Activated T-helper 1 cell treated with anti-CD3 and anti-CD28 coated beads, Interleukin-12 subunit alpha, Interleukin-12 subunit beta, Interleukin-2, Interleukin-4 antibody, amounts not matched to agents 30 ng/mL and 10 ng/mL and 1 ng/mL, durations not matched to agents 14 hours and 24 hours and 36 hours (primary cell): ENCODE data around the gene TTC27. TPM values are rescaled to one million over a fixed set of nuclear protein-coding genes. Genes with fewer than 3 reads are reported as not detected.
"Not testable (repeated sequence)": the region's sequence is repeated elsewhere in the genome, so short reads cannot be mapped to it uniquely, and the experiment has no call there.

ENCODE experiments used
- DNase-seq: peaks from one replicate; pipeline ENCODE4 v3.0.0; 2021; ENCODE audit warnings: low spot score
- H3K27ac Mint-ChIP-seq: one replicate; pipeline ENCODE4 v1.8.0; 2021; ENCODE audit warnings: mild to moderate bottlenecking, mixed read lengths
- H3K27me3 Mint-ChIP-seq: one replicate; pipeline ENCODE4 v1.8.0; 2022; ENCODE audit warnings: mild to moderate bottlenecking, moderate library complexity, mixed read lengths; ENCODE audit not compliant: insufficient read depth
- H3K36me3 Mint-ChIP-seq: one replicate; pipeline ENCODE4 v1.8.0; 2021; ENCODE audit warnings: low read depth, mixed read lengths
- H3K4me1 Mint-ChIP-seq: one replicate; pipeline ENCODE4 v1.8.0; 2021; ENCODE audit warnings: low read depth, mixed read lengths
- H3K4me3 Mint-ChIP-seq: one replicate; pipeline ENCODE4 v1.8.0; 2021; ENCODE audit warnings: mild to moderate bottlenecking, moderate library complexity, mixed read lengths
- H3K9me3 Mint-ChIP-seq: one replicate; pipeline ENCODE4 v1.8.0; 2021; ENCODE audit warnings: mixed read lengths
- intact Hi-C: fragments of 100-400 bp; cut with micrococcal nuclease; formaldehyde crosslinking; loops from one replicate; pipeline ENCODE4 v1.15.1; 2024
- total RNA-seq: library from RNA; stranded (reverse); gene quantifications from 2 replicates; pipeline ENCODE4 v1.2.3, GENCODE V29; 2022

The TTC27 gene
- total RNA-seq, 1 donor from 2014 or later, result 41.3 TPM

DNA sequence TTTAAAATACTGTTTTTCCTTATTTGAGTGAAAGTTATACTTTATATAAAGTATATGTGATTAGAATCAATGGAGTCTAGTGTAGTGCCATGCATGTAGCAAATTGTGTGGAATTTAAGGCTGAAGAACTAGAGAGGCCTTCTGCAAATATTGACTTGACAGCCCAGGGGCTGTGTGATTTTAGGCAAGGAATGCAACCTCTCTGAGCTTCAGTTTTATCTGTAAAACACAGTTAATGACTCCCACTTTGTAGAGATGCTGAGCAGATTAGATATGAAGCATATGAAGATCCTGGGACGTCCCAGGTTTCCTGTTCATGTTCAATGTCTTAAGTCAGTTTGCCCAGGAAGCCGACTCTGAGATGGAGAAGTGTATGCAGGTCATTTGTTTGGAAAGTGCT, 235.5 kb downstream of the TTC27 start:
- H3K9me3 Mint-ChIP-seq, result no peaks in the 10 kb centered on the region
- H3K36me3 Mint-ChIP-seq, result no peaks in the 10 kb centered on the region
- peaks cover 17% of the 10 kb centered on the region for H3K27me3 Mint-ChIP-seq
- H3K4me1 Mint-ChIP-seq, result no peaks in the 10 kb centered on the region
- H3K27ac Mint-ChIP-seq, result no peak overlapping the region
- DNase-seq, result no peak
- intact Hi-C loops, result no loop called here
- H3K4me3 Mint-ChIP-seq, result no peak overlapping the region

DNA sequence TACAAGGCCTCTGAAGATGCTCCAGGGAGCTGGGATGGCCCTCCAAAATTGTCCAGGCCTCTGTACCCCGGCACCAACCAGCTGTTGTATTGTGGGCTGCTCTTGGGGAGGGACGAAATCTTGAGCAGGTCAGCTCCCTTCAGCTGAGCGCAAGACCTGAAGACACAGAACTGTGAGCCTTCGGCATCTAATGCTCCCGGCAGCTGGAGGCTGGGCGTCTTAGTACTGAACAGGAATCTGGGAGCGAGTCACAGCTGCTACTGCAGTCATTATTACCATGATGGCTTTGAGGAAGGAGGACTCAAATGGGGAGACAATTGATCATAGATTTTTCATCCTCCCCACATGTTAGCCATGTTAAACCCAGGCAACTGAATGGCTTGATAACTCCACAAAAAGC, 236.0 kb downstream of the TTC27 start:
- intact Hi-C loops, result no loop called here
- no peak for DNase-seq
- H3K4me3 Mint-ChIP-seq, result no peak overlapping the region
- no peak overlapping the region for H3K27ac Mint-ChIP-seq
- H3K36me3 Mint-ChIP-seq, result no peaks in the 10 kb centered on the region
- H3K27me3 Mint-ChIP-seq, result peaks cover 17% of the 10 kb centered on the region
- H3K4me1 Mint-ChIP-seq, result no peaks in the 10 kb centered on the region
- no peaks in the 10 kb centered on the region for H3K9me3 Mint-ChIP-seq

DNA sequence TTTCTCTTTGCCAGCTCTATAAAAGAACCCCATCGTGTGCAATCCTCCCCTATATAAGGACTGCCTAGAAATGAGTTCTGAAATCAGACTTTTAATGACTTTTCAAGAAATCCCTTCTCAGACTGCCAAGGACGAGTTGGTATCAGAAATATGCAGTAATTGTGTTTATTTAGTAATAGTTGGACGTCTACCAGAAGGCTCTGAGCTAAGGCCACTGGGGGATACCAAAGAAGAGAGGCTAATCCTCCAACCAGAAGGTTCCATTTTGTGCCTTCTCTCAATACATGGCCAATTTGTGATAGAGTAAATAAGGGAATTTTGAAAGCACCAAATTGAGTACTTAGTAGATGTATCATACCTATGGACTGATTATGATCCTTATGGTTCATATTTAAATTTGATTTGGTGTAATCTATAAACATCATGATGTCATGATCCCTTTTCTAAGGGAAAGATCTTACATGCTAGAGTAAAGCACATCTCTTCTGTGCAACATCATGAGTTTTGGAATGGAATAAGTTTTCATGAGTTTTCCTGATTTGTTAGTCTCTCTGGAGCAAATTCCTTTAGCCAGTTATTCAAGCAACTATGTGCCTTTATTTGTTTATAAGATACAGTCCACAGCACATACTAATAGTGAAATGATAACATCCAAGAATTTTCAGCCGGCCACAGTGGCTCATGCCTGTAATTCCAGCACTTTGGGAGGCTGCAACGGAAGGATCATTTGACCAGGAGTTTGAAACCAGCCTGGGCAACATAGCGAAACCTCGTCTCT, 236.7 kb downstream of the TTC27 start:
- Mint-ChIP-seq H3K36me3 (no peaks in the 10 kb centered on the region), H3K27ac (no peak overlapping the region), H3K9me3 (no peaks in the 10 kb centered on the region), H3K4me3 (no peak overlapping the region), H3K4me1 (no peaks in the 10 kb centered on the region), H3K27me3 (peaks cover 17% of the 10 kb centered on the region)
- intact Hi-C loops, result no loop called here
- DNase-seq, result no peak

DNA sequence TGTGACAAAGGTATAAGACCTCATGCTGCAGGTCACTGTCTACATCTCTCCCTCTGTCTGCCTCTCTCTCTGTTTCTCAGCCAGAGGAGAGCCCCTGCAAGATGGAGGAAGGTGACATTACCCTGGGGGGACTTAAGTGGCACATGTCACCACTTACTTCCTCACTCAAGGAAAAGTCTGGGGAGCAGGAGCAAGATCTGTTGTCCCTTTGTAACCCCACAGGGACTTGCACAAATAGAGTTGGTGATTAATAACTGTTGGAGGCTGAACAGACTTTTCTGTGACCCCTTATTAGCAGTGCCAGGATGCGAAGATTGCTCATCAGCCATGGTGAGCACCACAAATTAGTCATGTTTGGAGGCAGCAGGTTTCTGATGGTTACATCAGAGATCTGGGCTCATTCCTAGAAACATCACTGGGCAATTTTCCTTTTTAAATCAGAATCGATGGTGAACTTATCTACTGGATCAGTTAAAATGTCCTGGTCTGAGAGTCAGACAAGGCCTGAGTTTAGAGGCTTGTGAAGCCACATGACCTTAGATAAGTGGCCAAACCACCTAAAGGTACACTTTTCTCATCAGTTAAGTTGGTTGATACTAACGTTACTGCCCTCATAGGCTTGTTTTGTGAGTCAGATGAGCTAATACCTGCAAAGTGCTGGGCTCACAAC, 237.7 kb downstream of the TTC27 start:
- no peak overlapping the region for H3K4me3 Mint-ChIP-seq
- H3K4me1 Mint-ChIP-seq, result no peaks in the 10 kb centered on the region
- no peaks in the 10 kb centered on the region for H3K36me3 Mint-ChIP-seq
- DNase-seq, result no peak
- peaks cover 14% of the 10 kb centered on the region for H3K27me3 Mint-ChIP-seq
- intact Hi-C loops, result no loop called here
- H3K9me3 Mint-ChIP-seq, result no peaks in the 10 kb centered on the region
- H3K27ac Mint-ChIP-seq, result no peak overlapping the region

DNA sequence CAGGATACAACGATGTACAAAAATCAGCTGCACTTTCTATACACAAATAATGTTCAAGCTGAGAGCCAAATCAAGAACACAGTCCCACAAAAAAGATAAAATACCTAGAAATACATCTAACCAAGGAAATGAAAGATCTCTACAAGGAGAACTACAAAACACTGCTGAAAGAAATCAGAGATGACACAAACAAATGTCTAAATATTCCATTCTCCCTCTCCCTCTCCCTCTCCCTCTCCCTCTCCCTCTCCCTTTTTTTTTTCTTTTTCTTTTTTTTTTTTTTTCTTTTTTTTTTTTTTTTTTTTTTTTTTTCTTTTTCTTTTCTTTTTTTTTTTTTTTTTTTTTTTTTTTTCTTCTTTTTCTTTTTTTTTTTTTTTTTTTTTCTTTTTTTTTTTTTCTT, 238.6 kb downstream of the TTC27 start:
- H3K9me3 Mint-ChIP-seq, H3K4me1 Mint-ChIP-seq, H3K27ac Mint-ChIP-seq, H3K27me3 Mint-ChIP-seq, H3K36me3 Mint-ChIP-seq, DNase-seq, H3K4me3 Mint-ChIP-seq, intact Hi-C loops: not testable (repeated sequence)
